ENCODE data around the gene NKX3-2.

GRCh38 chr4:13493793-13494192 is 50.5 kb downstream of the NKX3-2 start:
- TF ChIP-seq EZH2 (IDR thresholded peaks at IDR 0.05; ENCODE audit: borderline replicate concordance, low read depth, low read length, poor library complexity, severe bottlenecking) (no peak), CTCF (conservative IDR thresholded peaks at IDR 0.05; ENCODE audit: low read depth, low read length) (no peak)

All from A673 (cell line).